K562 (cell line): ENCODE data around the gene NPY2R. TPM values are rescaled to one million over a fixed set of nuclear protein-coding genes. Genes with fewer than 3 reads are reported as not detected.

Source experiments
- ATAC-seq: fragments of 200-7000 bp; cut with Tn5 transposase; 3 replicates; pipeline ENCODE4 v1.9.1; 2020; ENCODE audit warnings: moderate library complexity
- BruUV-seq: library from RNA; stranded (reverse); fragments of 400-500 nt; replicated peaks from 2 replicates; lab custom pipeline; 2021; lab: Mats Ljungman, UMichigan
- CTCF ChIA-PET: fragments of 300-600 bp; formaldehyde crosslinking; extraction: SDS; loops from one replicate; lab custom pipeline; 2021; ENCODE audit warnings: low intra/inter-chr PET ratio; lab: Yijun Ruan, JAX
- POLR2A ChIA-PET: fragments of 300-600, 350-650 bp; sonication (Branson Sonifier 250); formaldehyde crosslinking; extraction: SDS; loops from one replicate; lab custom pipeline; 2021; ENCODE audit warnings: antibody characterized with exemption, inconsistent platforms; lab: Yijun Ruan, JAX
- DNase-seq, 4 experiments: peaks; one replicate each; pipeline versions ENCODE4 v3.0.0 to v3.0.0-alpha.2; 2011 to 2018; ENCODE audit warnings: low spot score in 3 of 4, mixed read lengths in 3 of 4; ENCODE audit errors: extremely low read depth in 1 of 4
- FAIRE-seq: peaks from 2 replicates; lab custom pipeline; 2011; peaks lifted over from hg19 to GRCh38; lab: Jason Lieb, UNC
- H2AFZ ChIP-seq: 2 replicates; pipeline ENCODE4 v1.6.0; 2011; ENCODE audit warnings: low read depth, low read length, control low read depth, inconsistent platforms
- H3K27ac ChIP-seq: fragments of 200-600 bp; 3 replicates; pipeline ENCODE4 v1.8.0; 2011; ENCODE audit warnings: low read depth, mild to moderate bottlenecking, control low read depth, inconsistent platforms, low read length, moderate library complexity, mixed read lengths; ENCODE audit errors: extremely low read depth
- H3K27me3 ChIP-seq, 2 experiments: fragments of 300-600 bp in 1 of 2; 2 replicates in 1 of 2; 3 replicates in 1 of 2; pipeline versions ENCODE4 v1.6.0 to v1.8.0; 2011; ENCODE audit warnings: inconsistent platforms in 2 of 2, low read length in 2 of 2, mild to moderate bottlenecking in 1 of 2, mixed read lengths in 1 of 2, moderate library complexity in 1 of 2; ENCODE audit not compliant: control insufficient read depth in 2 of 2, insufficient read depth in 2 of 2
- H3K36me3 ChIP-seq: fragments of 300-600 bp; 3 replicates; pipeline ENCODE4 v1.8.0; 2011; ENCODE audit warnings: mild to moderate bottlenecking, low read length, inconsistent platforms; ENCODE audit not compliant: control insufficient read depth, insufficient read depth
- H3K4me1 ChIP-seq, 2 experiments: fragments of 200-600 bp in 1 of 2; replicated peaks in 1 of 2; 2 replicates in 1 of 2; 3 replicates in 1 of 2; pipeline versions ENCODE4 v1.5.1 to v1.8.0; 2011; ENCODE audit warnings: inconsistent platforms in 2 of 2, low read length in 2 of 2, mild to moderate bottlenecking in 1 of 2, mixed read lengths in 1 of 2, moderate library complexity in 1 of 2; ENCODE audit not compliant: control insufficient read depth in 2 of 2, insufficient read depth in 2 of 2
- H3K4me2 ChIP-seq: 2 replicates; pipeline ENCODE4 v1.6.1; 2011; ENCODE audit warnings: low read length, control low read depth, inconsistent platforms, mixed read lengths; ENCODE audit not compliant: insufficient read depth
- H3K4me3 ChIP-seq: fragments of 200-600 bp; sonication (generic), shearing (Covaris generic); 2 replicates; pipeline ENCODE4 v1.5.1; 2016; ENCODE audit warnings: control low read depth, inconsistent platforms
- H3K79me2 ChIP-seq: fragments of 200-600 bp; 3 replicates; pipeline ENCODE4 v1.8.0; 2011; ENCODE audit warnings: low read length, inconsistent platforms; ENCODE audit not compliant: control insufficient read depth, insufficient read depth
- H3K9ac ChIP-seq, 2 experiments: 2 replicates each; pipeline versions ENCODE4 v1.6.0 to v1.6.1; 2011; ENCODE audit warnings: low read depth in 2 of 2, low read length in 2 of 2, control low read depth in 1 of 2, inconsistent platforms in 1 of 2, mild to moderate bottlenecking in 1 of 2, mixed read lengths in 1 of 2; ENCODE audit not compliant: insufficient read depth in 1 of 2
- H3K9me1 ChIP-seq: one replicate; pipeline ENCODE4 v1.6.0; 2011; ENCODE audit warnings: inconsistent platforms, mild to moderate bottlenecking, low read length, moderate library complexity; ENCODE audit not compliant: control insufficient read depth, insufficient read depth
- H3K9me3 ChIP-seq: replicated peaks from 2 replicates; pipeline ENCODE4 v1.5.1; 2011; ENCODE audit warnings: low read depth, low read length, inconsistent platforms; ENCODE audit not compliant: control insufficient read depth, insufficient read depth
- H4K20me1 ChIP-seq: replicated peaks from 2 replicates; pipeline ENCODE4 v1.6.1; 2011; ENCODE audit warnings: low read length, inconsistent platforms, mixed read lengths; ENCODE audit not compliant: control insufficient read depth, insufficient read depth
- ARID1B ChIP-seq: fragments of 450-650 bp; IDR thresholded peaks from 2 replicates; pipeline ENCODE4 v1.6.1; 2016; ENCODE audit warnings: antibody characterized with exemption, mild to moderate bottlenecking, inconsistent platforms
- CAMTA2 ChIP-seq: fragments of 250-450 bp; sonication (Bioruptor Pico); conservative IDR thresholded peaks from 2 replicates; pipeline ENCODE4 v1.5.1; 2022
- CC2D1A ChIP-seq: fragments of 450-650 bp; IDR thresholded peaks from 2 replicates; pipeline ENCODE4 v1.6.1; 2017; ENCODE audit warnings: mild to moderate bottlenecking
- CSDE1 ChIP-seq, 2 experiments: fragments of 450-650 bp; IDR thresholded peaks; 2 replicates each; pipeline ENCODE4 v1.6.1; 2016; ENCODE audit warnings: mild to moderate bottlenecking in 1 of 2
- GABPB2 ChIP-seq: fragments of 250-450 bp; sonication (Bioruptor Pico); conservative IDR thresholded peaks from 2 replicates; pipeline ENCODE4 v1.5.1; 2021; ENCODE audit warnings: mild to moderate bottlenecking
- MED1 ChIP-seq: sonication (generic); formaldehyde crosslinking; IDR thresholded peaks from 2 replicates; pipeline ENCODE4 v1.8.1; 2023; ENCODE audit warnings: missing genetic modification reagents, borderline replicate concordance
- NR4A1 ChIP-seq, 2 experiments: fragments of 250-450 bp in 1 of 2; fragments of 450-650 bp in 1 of 2; sonication (Bioruptor Pico) in 1 of 2; IDR thresholded peaks; 2 replicates each; pipeline versions ENCODE4 v1.4.0 to v1.6.1; 2016 to 2020; ENCODE audit warnings: mild to moderate bottlenecking in 2 of 2, missing compliant biosample characterization in 1 of 2, missing genetic modification characterization in 1 of 2, moderate library complexity in 1 of 2
- PCBP2 ChIP-seq: fragments of 200-400 bp; formaldehyde crosslinking; IDR thresholded peaks from 2 replicates; pipeline ENCODE4 v1.6.1; 2018; ENCODE audit warnings: low read length, low read depth, mild to moderate bottlenecking, moderate library complexity; ENCODE audit not compliant: poor library complexity, severe bottlenecking
- SIX5 ChIP-seq, 2 experiments: IDR thresholded peaks; 2 replicates each; pipeline ENCODE4 v1.6.1; 2011; ENCODE audit warnings: low read length in 2 of 2, borderline replicate concordance in 1 of 2, low read depth in 1 of 2, mild to moderate bottlenecking in 1 of 2, moderate library complexity in 1 of 2; ENCODE audit not compliant: insufficient read depth in 1 of 2
- SMARCA5 ChIP-seq: fragments of 450-650 bp; IDR thresholded peaks from 2 replicates; pipeline ENCODE4 v1.6.1; 2016
- SNIP1 ChIP-seq: fragments of 450-650 bp; IDR thresholded peaks from 2 replicates; pipeline ENCODE4 v1.7.1; 2017; ENCODE audit warnings: low read depth, mild to moderate bottlenecking
- ZFP1 ChIP-seq: fragments of 450-650 bp; formaldehyde crosslinking; IDR thresholded peaks from 2 replicates; pipeline ENCODE4 v1.4.0; 2020; ENCODE audit warnings: mild to moderate bottlenecking, mixed read lengths
- ZNF311 ChIP-seq: fragments of 250-450 bp; sonication (Bioruptor Pico); IDR thresholded peaks from 2 replicates; pipeline ENCODE4 v1.4.0; 2020; ENCODE audit warnings: mild to moderate bottlenecking, moderate library complexity
- WGBS: fragments of 100-300 bp; shearing (Covaris generic); methylation state at CpG from one replicate; pipeline ENCODE4 v1.1.6; 2016; ENCODE audit warnings: low coverage, mixed read lengths; ENCODE audit not compliant: insufficient coverage; ENCODE audit errors: missing lambda C conversion rate; 5-methylcytosine and 5-hydroxymethylcytosine counted together
- in situ Hi-C: fragments of 300-500 bp; cut with MboI; formaldehyde crosslinking; loops from 4 replicates; pipeline ENCODE4 v1.15.0; 2018; ENCODE audit warnings: inconsistent platforms, mixed read lengths
- intact Hi-C: fragments of 100-400 bp; cut with micrococcal nuclease; formaldehyde crosslinking; loops from 2 replicates; pipeline ENCODE4 v1.14.2; 2022
- polyA plus RNA-seq, 8 experiments: library from polyadenylated mRNA; depleted of rRNA in 4 of 8; stranded (reverse) in 5 of 8; unstranded in 3 of 8; fragments of >200 nt; fragmentation: Nextera tagmentation in 2 of 8; fragmentation: Illumina TruSeq in 1 of 8; extraction: Ambion mirVana in 2 of 8; extraction: Trizol in 1 of 8; gene quantifications; 2 replicates each; pipeline versions ENCODE4 v1.2.1 to v1.2.3, GENCODE V29; 2011 to 2014; ENCODE audit warnings: inconsistent platforms in 1 of 8, missing spikeins in 1 of 8
- total RNA-seq, 7 experiments: library from RNA; depleted of rRNA in 6 of 7; stranded (reverse); fragments of >200 nt in 6 of 7; fragmentation: Illumina TruSeq in 2 of 7; extraction: Trizol in 2 of 7; gene quantifications; 2 replicates each; pipeline versions ENCODE4 v1.2.1 to v1.2.3, GENCODE V29; 2011 to 2021; ENCODE audit warnings: low replicate concordance in 1 of 7
- TF ChIP-seq, protein P1 (sequence below): fragments of 450-650 bp; IDR thresholded peaks from 2 replicates; pipeline ENCODE4 v1.7.0; 2016; ENCODE audit warnings: borderline replicate concordance
- TF ChIP-seq, protein P2 (sequence below): IDR thresholded peaks from 2 replicates; pipeline ENCODE4 v1.6.1; 2012; ENCODE audit warnings: low read depth, low read length, improper control_type of control experiment, borderline replicate concordance
- TF ChIP-seq, protein P3 (sequence below), 2 experiments: IDR thresholded peaks; 2 replicates each; pipeline ENCODE4 v1.6.1; 2012; ENCODE audit warnings: improper control_type of control experiment in 2 of 2, low read depth in 2 of 2, low read length in 2 of 2, borderline replicate concordance in 1 of 2
- TF ChIP-seq, protein P4 (sequence below), 2 experiments: fragments of 250-450 bp in 1 of 2; fragments of 450-650 bp in 1 of 2; sonication (Bioruptor Pico) in 1 of 2; IDR thresholded peaks; 2 replicates each; pipeline versions ENCODE4 v1.6.1 to v1.8.0; 2016 to 2021; ENCODE audit warnings: mild to moderate bottlenecking in 2 of 2, moderate library complexity in 2 of 2, missing compliant biosample characterization in 1 of 2, missing genetic modification characterization in 1 of 2

NPY2R gene
- total and polyA plus RNA-seq, 9 of the 15 experiments (the other 6 are each of a cell fraction or from before 2014, with no cell fraction given): not detected

DNA sequence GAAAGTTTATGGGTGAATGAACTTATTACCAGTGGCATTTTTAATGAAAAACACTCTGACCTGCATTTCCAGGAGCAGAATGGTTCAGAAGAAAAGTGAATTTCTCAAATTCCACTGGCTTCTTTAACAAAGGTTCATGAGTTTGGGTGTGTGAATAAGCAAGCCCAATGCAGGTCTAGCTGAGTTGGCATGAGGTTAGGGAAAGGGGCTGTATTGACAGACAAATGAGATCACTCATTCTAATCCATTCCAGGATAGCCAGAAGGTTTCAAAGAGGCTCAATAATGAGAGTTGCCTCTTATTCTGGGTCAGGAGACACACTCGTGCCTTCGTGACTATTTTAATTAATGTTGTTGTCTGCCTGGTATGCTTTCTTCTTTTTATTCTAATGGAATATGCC lies 43.7 kb upstream of the NPY2R start:
- intact Hi-C loops: no loop called here
- ATAC-seq (no peak), DNase-seq (no peak), FAIRE-seq (no peak)
- Histone ChIP-seq H3K4me1 (no peaks in the 10 kb centered on the region), H3K9ac (no peak overlapping the region), H3K4me2 (no peak overlapping the region), H3K36me3 (no peaks in the 10 kb centered on the region), H3K27ac (no peak overlapping the region), H3K9me3 (no peaks in the 10 kb centered on the region), H3K79me2 (no peaks in the 10 kb centered on the region), H3K4me3 (no peak overlapping the region), H4K20me1 (no peaks in the 10 kb centered on the region), H2AFZ (no peak overlapping the region), H3K27me3 (no peaks in the 10 kb centered on the region), H3K9me1 (no peaks in the 10 kb centered on the region)
- 0% methylated on average over 2 of the region's 2 CpGs for WGBS
- POLR2A ChIA-PET: no interaction called here
- in situ Hi-C loops: no loop called here
- BruUV-seq: no TSS peak
- CTCF ChIA-PET: no interaction called here
- TF ChIP-seq GABPB2 (CRISPR knock-in tag): no peak
- TF ChIP-seq SMARCA5: no peak
- TF ChIP-seq CAMTA2 (CRISPR knock-in tag): no peak
- TF ChIP-seq, protein P1, sequence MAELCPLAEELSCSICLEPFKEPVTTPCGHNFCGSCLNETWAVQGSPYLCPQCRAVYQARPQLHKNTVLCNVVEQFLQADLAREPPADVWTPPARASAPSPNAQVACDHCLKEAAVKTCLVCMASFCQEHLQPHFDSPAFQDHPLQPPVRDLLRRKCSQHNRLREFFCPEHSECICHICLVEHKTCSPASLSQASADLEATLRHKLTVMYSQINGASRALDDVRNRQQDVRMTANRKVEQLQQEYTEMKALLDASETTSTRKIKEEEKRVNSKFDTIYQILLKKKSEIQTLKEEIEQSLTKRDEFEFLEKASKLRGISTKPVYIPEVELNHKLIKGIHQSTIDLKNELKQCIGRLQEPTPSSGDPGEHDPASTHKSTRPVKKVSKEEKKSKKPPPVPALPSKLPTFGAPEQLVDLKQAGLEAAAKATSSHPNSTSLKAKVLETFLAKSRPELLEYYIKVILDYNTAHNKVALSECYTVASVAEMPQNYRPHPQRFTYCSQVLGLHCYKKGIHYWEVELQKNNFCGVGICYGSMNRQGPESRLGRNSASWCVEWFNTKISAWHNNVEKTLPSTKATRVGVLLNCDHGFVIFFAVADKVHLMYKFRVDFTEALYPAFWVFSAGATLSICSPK: no peak
- TF ChIP-seq SIX5 (IDR thresholded peaks at IDR 0.05; ENCODE audit: borderline replicate concordance in 1 of 2, insufficient read depth in 1 of 2, low read depth in 1 of 2, low read length in 2 of 2): no peak
- TF ChIP-seq ZFP1 (CRISPR knock-in tag): no peak
- TF ChIP-seq SNIP1: no peak
- TF ChIP-seq CC2D1A: no peak
- TF ChIP-seq PCBP2: no peak
- no peak for TF ChIP-seq CSDE1 (IDR thresholded peaks at IDR 0.05)
- TF ChIP-seq MED1: no peak
- TF ChIP-seq ARID1B: no peak
- TF ChIP-seq, protein P2, sequence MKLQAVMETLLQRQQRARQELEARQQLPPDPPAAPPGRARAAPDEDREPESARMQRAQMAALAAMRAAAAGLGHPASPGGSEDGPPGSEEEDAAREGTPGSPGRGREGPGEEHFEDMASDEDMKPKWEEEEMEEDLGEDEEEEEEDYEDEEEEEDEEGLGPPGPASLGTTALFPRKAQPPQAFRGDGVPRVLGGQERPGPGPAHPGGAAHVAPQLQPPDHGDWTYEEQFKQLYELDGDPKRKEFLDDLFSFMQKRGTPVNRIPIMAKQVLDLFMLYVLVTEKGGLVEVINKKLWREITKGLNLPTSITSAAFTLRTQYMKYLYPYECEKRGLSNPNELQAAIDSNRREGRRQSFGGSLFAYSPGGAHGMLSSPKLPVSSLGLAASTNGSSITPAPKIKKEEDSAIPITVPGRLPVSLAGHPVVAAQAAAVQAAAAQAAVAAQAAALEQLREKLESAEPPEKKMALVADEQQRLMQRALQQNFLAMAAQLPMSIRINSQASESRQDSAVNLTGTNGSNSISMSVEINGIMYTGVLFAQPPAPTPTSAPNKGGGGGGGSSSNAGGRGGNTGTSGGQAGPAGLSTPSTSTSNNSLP: no peak
- TF ChIP-seq, protein P3, sequence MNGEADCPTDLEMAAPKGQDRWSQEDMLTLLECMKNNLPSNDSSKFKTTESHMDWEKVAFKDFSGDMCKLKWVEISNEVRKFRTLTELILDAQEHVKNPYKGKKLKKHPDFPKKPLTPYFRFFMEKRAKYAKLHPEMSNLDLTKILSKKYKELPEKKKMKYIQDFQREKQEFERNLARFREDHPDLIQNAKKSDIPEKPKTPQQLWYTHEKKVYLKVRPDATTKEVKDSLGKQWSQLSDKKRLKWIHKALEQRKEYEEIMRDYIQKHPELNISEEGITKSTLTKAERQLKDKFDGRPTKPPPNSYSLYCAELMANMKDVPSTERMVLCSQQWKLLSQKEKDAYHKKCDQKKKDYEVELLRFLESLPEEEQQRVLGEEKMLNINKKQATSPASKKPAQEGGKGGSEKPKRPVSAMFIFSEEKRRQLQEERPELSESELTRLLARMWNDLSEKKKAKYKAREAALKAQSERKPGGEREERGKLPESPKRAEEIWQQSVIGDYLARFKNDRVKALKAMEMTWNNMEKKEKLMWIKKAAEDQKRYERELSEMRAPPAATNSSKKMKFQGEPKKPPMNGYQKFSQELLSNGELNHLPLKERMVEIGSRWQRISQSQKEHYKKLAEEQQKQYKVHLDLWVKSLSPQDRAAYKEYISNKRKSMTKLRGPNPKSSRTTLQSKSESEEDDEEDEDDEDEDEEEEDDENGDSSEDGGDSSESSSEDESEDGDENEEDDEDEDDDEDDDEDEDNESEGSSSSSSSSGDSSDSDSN (IDR thresholded peaks at IDR 0.05; ENCODE audit: borderline replicate concordance in 1 of 2, low read depth in 2 of 2, low read length in 2 of 2): no peak
- no peak for TF ChIP-seq NR4A1 (CRISPR knock-in tag; IDR thresholded peaks at IDR 0.05)
- TF ChIP-seq NR4A1 (tag; IDR thresholded peaks at IDR 0.05): no peak
- TF ChIP-seq ZNF311 (CRISPR knock-in tag): no peak
- TF ChIP-seq, protein P4, sequence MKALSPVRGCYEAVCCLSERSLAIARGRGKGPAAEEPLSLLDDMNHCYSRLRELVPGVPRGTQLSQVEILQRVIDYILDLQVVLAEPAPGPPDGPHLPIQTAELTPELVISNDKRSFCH (CRISPR knock-in tag; IDR thresholded peaks at IDR 0.05): no peak
- TF ChIP-seq, protein P4 (tag; IDR thresholded peaks at IDR 0.05): no peak
